GM23338 (cell line): ENCODE measurements around the gene NT5C1A. TPM values are rescaled to one million over a fixed set of nuclear protein-coding genes. Genes with fewer than 3 reads are reported as not detected.

ENCODE experiments used
- ATAC-seq: fragments of 200-7000 bp; cut with Tn5 transposase; 3 replicates; pipeline ENCODE4 v1.9.1; 2020
- DNase-seq: peaks from one replicate; pipeline ENCODE4 v3.0.0-alpha.2; 2015; ENCODE audit warnings: low spot score
- H2AFZ ChIP-seq: fragments of 200-600 bp; sonication (generic); 2 replicates; pipeline ENCODE4 v1.8.0; 2016; ENCODE audit warnings: antibody characterized with exemption, mild to moderate bottlenecking, moderate library complexity
- H3F3A ChIP-seq: fragments of 200-600 bp; sonication (generic); replicated peaks from 2 replicates; pipeline ENCODE4 v1.8.0; 2017; ENCODE audit warnings: antibody characterized with exemption, mixed run types, low read depth
- H3K27ac ChIP-seq: fragments of 200-600 bp; sonication (generic); 2 replicates; pipeline ENCODE4 v1.6.1; 2016; ENCODE audit warnings: low read depth
- H3K27me3 ChIP-seq: fragments of 200-600 bp; sonication (generic); 2 replicates; pipeline ENCODE4 v1.8.0; 2016; ENCODE audit warnings: mild to moderate bottlenecking, mixed run types, moderate library complexity; ENCODE audit not compliant: insufficient read depth
- H3K36me3 ChIP-seq: fragments of 200-600 bp; sonication (generic); 2 replicates; pipeline ENCODE4 v1.8.0; 2016; ENCODE audit warnings: mild to moderate bottlenecking; ENCODE audit not compliant: insufficient read depth
- H3K4me1 ChIP-seq: fragments of 200-600 bp; sonication (generic); 2 replicates; pipeline ENCODE4 v1.8.0; 2016; ENCODE audit warnings: mild to moderate bottlenecking, moderate library complexity; ENCODE audit not compliant: insufficient read depth
- H3K4me2 ChIP-seq: fragments of 200-600 bp; sonication (generic); 2 replicates; pipeline ENCODE4 v1.7.1; 2017; ENCODE audit warnings: mixed run types
- H3K4me3 ChIP-seq: fragments of 200-600 bp; sonication (generic); 2 replicates; pipeline ENCODE4 v1.6.1; 2016; ENCODE audit warnings: mixed run types
- H3K79me2 ChIP-seq: fragments of 200-600 bp; sonication (generic); replicated peaks from 2 replicates; pipeline ENCODE4 v1.8.0; 2017; ENCODE audit warnings: mild to moderate bottlenecking; ENCODE audit not compliant: insufficient read depth
- H3K9me2 ChIP-seq: fragments of 200-600 bp; sonication (generic); 2 replicates; pipeline ENCODE4 v1.8.0; 2017; ENCODE audit not compliant: insufficient read depth
- H4K20me1 ChIP-seq: fragments of 200-600 bp; sonication (generic); replicated peaks from 2 replicates; pipeline ENCODE4 v1.8.0; 2017; ENCODE audit warnings: mild to moderate bottlenecking; ENCODE audit not compliant: insufficient read depth
- H3K27ac Mint-ChIP-seq: 2 replicates; pipeline ENCODE4 v1.8.0; 2020; ENCODE audit warnings: inconsistent platforms, mild to moderate bottlenecking, moderate library complexity, mixed read lengths
- H3K27me3 Mint-ChIP-seq: 3 replicates; pipeline ENCODE4 v1.8.0; 2022; ENCODE audit warnings: low read depth, mild to moderate bottlenecking, moderate library complexity, mixed read lengths, inconsistent platforms; ENCODE audit not compliant: insufficient read depth, poor library complexity
- H3K36me3 Mint-ChIP-seq: 3 replicates; pipeline ENCODE4 v1.8.0; 2021; ENCODE audit warnings: low read depth, mild to moderate bottlenecking, inconsistent platforms, moderate library complexity, mixed read lengths
- H3K4me1 Mint-ChIP-seq: 3 replicates; pipeline ENCODE4 v1.8.0; 2020; ENCODE audit warnings: mild to moderate bottlenecking, inconsistent platforms, mixed read lengths
- H3K4me3 Mint-ChIP-seq: 3 replicates; pipeline ENCODE4 v1.8.0; 2021; ENCODE audit warnings: moderate library complexity, mild to moderate bottlenecking, inconsistent platforms, mixed read lengths
- H3K9me3 Mint-ChIP-seq: 3 replicates; pipeline ENCODE4 v1.8.0; 2020; ENCODE audit warnings: moderate library complexity, mild to moderate bottlenecking, inconsistent platforms, mixed read lengths
- CTCF ChIP-seq, 2 experiments: fragments of 200-600 bp in 1 of 2; sonication (generic) in 1 of 2; conservative IDR thresholded peaks; 2 replicates each; pipeline versions ENCODE4 v1.5.1 to v1.6.1; 2016 to 2017; ENCODE audit warnings: antibody characterized with exemption in 2 of 2, low read depth in 2 of 2, mild to moderate bottlenecking in 2 of 2, moderate library complexity in 1 of 2
- ETS1 ChIP-seq: IDR thresholded peaks from 2 replicates; pipeline ENCODE4 v1.6.1; 2016; ENCODE audit warnings: antibody characterized with exemption
- EZH2 ChIP-seq: fragments of 200-600 bp; sonication (generic); IDR thresholded peaks from one replicate; pipeline ENCODE4 v1.8.0; 2017; ENCODE audit warnings: antibody characterized with exemption, mild to moderate bottlenecking, low read depth; ENCODE audit not compliant: unreplicated experiment
- EZH2phosphoT487 ChIP-seq: fragments of 200-600 bp; sonication (generic); IDR thresholded peaks from one replicate; pipeline ENCODE4 v1.8.1; 2018; ENCODE audit warnings: antibody characterized with exemption; ENCODE audit not compliant: unreplicated experiment
- JUNB ChIP-seq: IDR thresholded peaks from one replicate; pipeline ENCODE4 v1.6.1; 2016; ENCODE audit warnings: antibody characterized with exemption; ENCODE audit not compliant: unreplicated experiment
- NANOG ChIP-seq: IDR thresholded peaks from 2 replicates; pipeline ENCODE4 v1.6.1; 2016; ENCODE audit warnings: antibody characterized with exemption, borderline replicate concordance
- STAT1 ChIP-seq: IDR thresholded peaks from one replicate; pipeline ENCODE4 v1.6.1; 2016; ENCODE audit warnings: antibody characterized with exemption; ENCODE audit not compliant: unreplicated experiment
- ZNF114 ChIP-seq: fragments of 250-450 bp; sonication (Bioruptor Pico); IDR thresholded peaks from 2 replicates; pipeline ENCODE4 v1.5.0; 2020; ENCODE audit warnings: mild to moderate bottlenecking, moderate library complexity
- ZNF331 ChIP-seq: fragments of 250-450 bp; sonication (Bioruptor Pico); IDR thresholded peaks from 2 replicates; pipeline ENCODE4 v1.5.0; 2020; ENCODE audit warnings: low read depth, mild to moderate bottlenecking, moderate library complexity
- polyA plus RNA-seq: library from polyadenylated mRNA; unstranded; fragments of >200 nt; fragmentation: Nextera tagmentation; extraction: Ambion mirVana; gene quantifications from 2 replicates; pipeline ENCODE4 v1.2.1, GENCODE V29; 2016
- total RNA-seq: library from RNA; depleted of rRNA; stranded (reverse); fragments of >200 nt; shearing (Covaris generic); gene quantifications from 2 replicates; pipeline ENCODE4 v1.2.3, GENCODE V29; 2014
- TF ChIP-seq, protein P1 (sequence below): fragments of 250-450 bp; sonication (Bioruptor Pico); IDR thresholded peaks from 2 replicates; pipeline ENCODE4 v1.5.0; 2020; ENCODE audit warnings: mild to moderate bottlenecking, moderate library complexity

The NT5C1A gene
- total and polyA plus RNA-seq, 2 experiments from 2014 or later, result not detected

DNA sequence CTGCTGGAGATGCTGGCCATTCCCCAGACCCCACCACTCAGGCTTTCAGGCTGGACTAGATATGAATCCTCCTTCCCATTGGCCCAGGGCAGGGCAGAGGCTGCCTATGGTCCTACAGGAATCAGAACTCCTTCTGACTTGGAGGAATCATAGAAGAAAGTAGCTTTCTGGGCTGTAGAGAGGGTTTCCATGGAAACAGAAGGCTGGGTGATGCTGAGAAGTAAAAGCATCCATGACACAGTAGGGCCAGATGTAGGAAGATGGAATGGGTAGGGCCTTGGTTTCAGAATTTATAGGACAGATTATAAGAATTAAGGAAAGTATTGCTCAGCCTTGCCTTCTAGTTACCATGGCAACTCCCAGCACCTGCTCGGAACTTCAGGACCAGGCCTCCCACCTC, 9.0 kb downstream of the NT5C1A start (continued):
- no peak for TF ChIP-seq JUNB
- TF ChIP-seq EZH2phosphoT487, result no peak
- TF ChIP-seq, protein P1, sequence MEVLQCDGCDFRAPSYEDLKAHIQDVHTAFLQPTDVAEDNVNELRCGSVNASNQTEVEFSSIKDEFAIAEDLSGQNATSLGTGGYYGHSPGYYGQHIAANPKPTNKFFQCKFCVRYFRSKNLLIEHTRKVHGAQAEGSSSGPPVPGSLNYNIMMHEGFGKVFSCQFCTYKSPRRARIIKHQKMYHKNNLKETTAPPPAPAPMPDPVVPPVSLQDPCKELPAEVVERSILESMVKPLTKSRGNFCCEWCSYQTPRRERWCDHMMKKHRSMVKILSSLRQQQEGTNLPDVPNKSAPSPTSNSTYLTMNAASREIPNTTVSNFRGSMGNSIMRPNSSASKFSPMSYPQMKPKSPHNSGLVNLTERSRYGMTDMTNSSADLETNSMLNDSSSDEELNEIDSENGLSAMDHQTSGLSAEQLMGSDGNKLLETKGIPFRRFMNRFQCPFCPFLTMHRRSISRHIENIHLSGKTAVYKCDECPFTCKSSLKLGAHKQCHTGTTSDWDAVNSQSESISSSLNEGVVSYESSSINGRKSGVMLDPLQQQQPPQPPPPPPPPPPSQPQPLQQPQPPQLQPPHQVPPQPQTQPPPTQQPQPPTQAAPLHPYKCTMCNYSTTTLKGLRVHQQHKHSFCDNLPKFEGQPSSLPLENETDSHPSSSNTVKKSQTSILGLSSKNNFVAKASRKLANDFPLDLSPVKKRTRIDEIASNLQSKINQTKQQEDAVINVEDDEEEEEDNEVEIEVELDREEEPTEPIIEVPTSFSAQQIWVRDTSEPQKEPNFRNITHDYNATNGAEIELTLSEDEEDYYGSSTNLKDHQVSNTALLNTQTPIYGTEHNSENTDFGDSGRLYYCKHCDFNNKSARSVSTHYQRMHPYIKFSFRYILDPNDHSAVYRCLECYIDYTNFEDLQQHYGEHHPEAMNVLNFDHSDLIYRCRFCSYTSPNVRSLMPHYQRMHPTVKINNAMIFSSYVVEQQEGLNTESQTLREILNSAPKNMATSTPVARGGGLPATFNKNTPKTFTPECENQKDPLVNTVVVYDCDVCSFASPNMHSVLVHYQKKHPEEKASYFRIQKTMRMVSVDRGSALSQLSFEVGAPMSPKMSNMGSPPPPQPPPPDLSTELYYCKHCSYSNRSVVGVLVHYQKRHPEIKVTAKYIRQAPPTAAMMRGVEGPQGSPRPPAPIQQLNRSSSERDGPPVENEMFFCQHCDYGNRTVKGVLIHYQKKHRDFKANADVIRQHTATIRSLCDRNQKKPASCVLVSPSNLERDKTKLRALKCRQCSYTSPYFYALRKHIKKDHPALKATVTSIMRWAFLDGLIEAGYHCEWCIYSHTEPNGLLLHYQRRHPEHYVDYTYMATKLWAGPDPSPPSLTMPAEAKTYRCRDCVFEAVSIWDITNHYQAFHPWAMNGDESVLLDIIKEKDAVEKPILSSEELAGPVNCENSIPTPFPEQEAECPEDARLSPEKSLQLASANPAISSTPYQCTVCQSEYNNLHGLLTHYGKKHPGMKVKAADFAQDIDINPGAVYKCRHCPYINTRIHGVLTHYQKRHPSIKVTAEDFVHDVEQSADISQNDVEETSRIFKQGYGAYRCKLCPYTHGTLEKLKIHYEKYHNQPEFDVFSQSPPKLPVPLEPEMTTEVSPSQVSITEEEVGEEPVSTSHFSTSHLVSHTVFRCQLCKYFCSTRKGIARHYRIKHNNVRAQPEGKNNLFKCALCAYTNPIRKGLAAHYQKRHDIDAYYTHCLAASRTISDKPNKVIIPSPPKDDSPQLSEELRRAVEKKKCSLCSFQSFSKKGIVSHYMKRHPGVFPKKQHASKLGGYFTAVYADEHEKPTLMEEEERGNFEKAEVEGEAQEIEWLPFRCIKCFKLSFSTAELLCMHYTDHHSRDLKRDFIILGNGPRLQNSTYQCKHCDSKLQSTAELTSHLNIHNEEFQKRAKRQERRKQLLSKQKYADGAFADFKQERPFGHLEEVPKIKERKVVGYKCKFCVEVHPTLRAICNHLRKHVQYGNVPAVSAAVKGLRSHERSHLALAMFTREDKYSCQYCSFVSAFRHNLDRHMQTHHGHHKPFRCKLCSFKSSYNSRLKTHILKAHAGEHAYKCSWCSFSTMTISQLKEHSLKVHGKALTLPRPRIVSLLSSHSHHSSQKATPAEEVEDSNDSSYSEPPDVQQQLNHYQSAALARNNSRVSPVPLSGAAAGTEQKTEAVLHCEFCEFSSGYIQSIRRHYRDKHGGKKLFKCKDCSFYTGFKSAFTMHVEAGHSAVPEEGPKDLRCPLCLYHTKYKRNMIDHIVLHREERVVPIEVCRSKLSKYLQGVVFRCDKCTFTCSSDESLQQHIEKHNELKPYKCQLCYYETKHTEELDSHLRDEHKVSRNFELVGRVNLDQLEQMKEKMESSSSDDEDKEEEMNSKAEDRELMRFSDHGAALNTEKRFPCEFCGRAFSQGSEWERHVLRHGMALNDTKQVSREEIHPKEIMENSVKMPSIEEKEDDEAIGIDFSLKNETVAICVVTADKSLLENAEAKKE (CRISPR knock-in tag), result no peak
- TF ChIP-seq STAT1, result no peak
- no peak for TF ChIP-seq ZNF114 (CRISPR knock-in tag)

GRCh38 chr1:39659538-39659937, 12.4 kb downstream of the NT5C1A start:
- Mint-ChIP-seq H3K36me3 (no peaks in the 10 kb centered on the region), H3K4me3 (no peak overlapping the region), H3K27me3 (peaks cover 36% of the 10 kb centered on the region), H3K27ac (no peak overlapping the region), H3K4me1 (peaks cover 3% of the 10 kb centered on the region; the same call in 2 of the 3 replicates), H3K9me3 (no peaks in the 10 kb centered on the region)
- H3K79me2 ChIP-seq, result no peaks in the 10 kb centered on the region
- H3K9me2 ChIP-seq, result no peaks in the 10 kb centered on the region
- no peak overlapping the region for H2AFZ ChIP-seq
- H4K20me1 ChIP-seq, result no peaks in the 10 kb centered on the region
- no peak overlapping the region for H3K4me2 ChIP-seq
- H3K27me3 ChIP-seq, result peaks cover 65% of the 10 kb centered on the region
- H3K36me3 ChIP-seq, result no peaks in the 10 kb centered on the region
- H3K4me1 ChIP-seq, result no peaks in the 10 kb centered on the region
- ATAC-seq (no peak), DNase-seq (no peak)
- H3K4me3 ChIP-seq, result no peak overlapping the region
- no peak overlapping the region for H3K27ac ChIP-seq
- no peaks in the 10 kb centered on the region for H3F3A ChIP-seq
- no peak for TF ChIP-seq EZH2
- no peak for TF ChIP-seq ETS1
- TF ChIP-seq ZNF114 (CRISPR knock-in tag), result no peak
- TF ChIP-seq EZH2phosphoT487, result no peak
- no peak for TF ChIP-seq STAT1
- TF ChIP-seq NANOG, result no peak
- no peak for TF ChIP-seq ZNF331 (CRISPR knock-in tag)
- no peak for TF ChIP-seq CTCF (conservative IDR thresholded peaks at IDR 0.05; ENCODE audit: low read depth in 2 of 2)
